ENCODE results near the gene DEXI.
"Not testable (repeated sequence)": the region's sequence is repeated elsewhere in the genome, so short reads cannot be mapped to it uniquely, and the experiment has no call there.

Gene DEXI

GRCh38 chr16:10940501-10941079, 1.7 kb downstream of the DEXI start:
- DNase-seq: no peak

GRCh38 chr16:10939649-10940234, 2.5 kb downstream of the DEXI start:
- no peak for DNase-seq

- no peak for DNase-seq
Measured at GRCh38 chr16:10938796-10939648, 3.2 kb downstream of the DEXI start.

GRCh38 chr16:10938321-10938720, 3.9 kb downstream of the DEXI start:
- no peak for DNase-seq

GRCh38 chr16:10937068-10937859, 5.0 kb downstream of the DEXI start:
- peak; percentile 16 for DNase-seq

GRCh38 chr16:10936272-10936984, 5.8 kb downstream of the DEXI start:
- no peak for DNase-seq

- DNase-seq: no peak
Measured at GRCh38 chr16:10935226-10935915, 6.9 kb downstream of the DEXI start.

- no peak for DNase-seq
Measured at GRCh38 chr16:10934325-10935107, 7.8 kb downstream of the DEXI start.

- no peak for DNase-seq
Measured at GRCh38 chr16:10933865-10934264, 8.4 kb downstream of the DEXI start.

GRCh38 chr16:10932959-10933710, 9.1 kb downstream of the DEXI start:
- DNase-seq: no peak

- no peak for DNase-seq
Measured at GRCh38 chr16:10931977-10932632, 10.2 kb downstream of the DEXI start.

GRCh38 chr16:10931134-10931533, 11.1 kb downstream of the DEXI start:
- DNase-seq: no peak

GRCh38 chr16:10930755-10931093, 11.5 kb downstream of the DEXI start:
- DNase-seq: no peak

GRCh38 chr16:10929853-10930754, 12.2 kb downstream of the DEXI start:
- DNase-seq: no peak

GRCh38 chr16:10929097-10929496, 13.2 kb downstream of the DEXI start:
- not testable (repeated sequence) for DNase-seq

GRCh38 chr16:10927497-10928112, 14.7 kb downstream of the DEXI start:
- DNase-seq: no peak

GRCh38 chr16:10926867-10927266, 15.4 kb downstream of the DEXI start:
- no peak for DNase-seq

GRCh38 chr16:10926094-10926493, 16.2 kb downstream of the DEXI start:
- DNase-seq: no peak
